ENCODE results near the gene C18orf63. TPM values are rescaled to one million over a fixed set of nuclear protein-coding genes. Genes with fewer than 3 reads are reported as not detected.

The C18orf63 gene
- polyA plus RNA-seq, 1 experiment, result not detected

DNA sequence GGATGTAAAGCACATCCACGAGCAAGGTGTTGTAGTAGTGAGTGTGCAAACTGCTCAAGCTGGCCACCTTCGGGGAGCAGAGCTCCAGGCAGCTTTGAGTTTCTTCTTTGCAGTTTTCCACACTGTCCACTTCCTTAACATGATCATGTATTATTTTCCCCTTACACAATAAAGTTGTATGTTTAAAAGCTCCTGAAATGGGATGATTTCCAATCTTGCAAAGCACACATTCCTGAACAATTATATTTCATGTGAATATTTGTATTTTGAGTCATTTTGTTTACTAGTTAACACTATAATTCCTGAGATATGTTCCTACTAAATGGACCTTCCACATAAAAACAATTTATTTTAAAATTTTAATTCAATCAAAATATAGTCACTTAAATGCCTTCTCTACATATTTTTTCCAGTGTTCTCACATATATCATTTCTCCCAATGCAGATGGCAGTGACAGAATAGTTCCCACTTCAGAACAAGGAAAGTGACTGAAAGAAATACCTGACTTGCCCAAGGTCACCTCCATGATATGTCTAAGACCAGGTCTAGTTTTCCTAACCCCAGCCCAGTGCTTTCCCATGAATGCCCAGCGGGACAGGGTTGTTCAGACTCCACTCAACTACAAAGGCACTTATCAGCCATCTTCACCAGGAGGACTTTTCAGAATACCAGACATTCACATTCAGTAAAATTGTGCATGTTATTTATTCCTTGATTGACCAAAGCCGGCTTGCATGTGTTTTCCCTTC is 29.4 kb upstream of the C18orf63 start:
- POLR2A ChIA-PET, result no interaction called here

GRCh38 chr18:74286856-74287255 is 28.8 kb upstream of the C18orf63 start:
- DNase-seq (ENCODE audit: low read depth, low spot score), result no peak
- Histone ChIP-seq H3K4me3 (ENCODE audit: low read depth, low read length) (no peak overlapping the region), H3K27ac (ENCODE audit: low read depth, low read length) (no peak overlapping the region), H3K27me3 (ENCODE audit: control insufficient read depth, insufficient read depth, low read length) (no peaks in the 10 kb centered on the region), H3K9me3 (ENCODE audit: control insufficient read depth, insufficient read depth, low read length) (peaks cover 5% of the 10 kb centered on the region; the same call in 1 of the 2 replicates)
- ChIA-PET POLR2A (no interaction called here), CTCF (no interaction called here)
- no peak for TF ChIP-seq CTCF (IDR thresholded peaks at IDR 0.05; ENCODE audit: low read depth, low read length)

More for the DNA sequence above, 29.4 kb upstream of the C18orf63 start:
- no peak for DNase-seq (ENCODE audit: low read depth, low spot score)
- TF ChIP-seq CTCF (IDR thresholded peaks at IDR 0.05; ENCODE audit: low read depth, low read length), result no peak
- Histone ChIP-seq H3K27me3 (ENCODE audit: control insufficient read depth, insufficient read depth, low read length) (no peaks in the 10 kb centered on the region), H3K4me3 (ENCODE audit: low read depth, low read length) (no peak overlapping the region), H3K9me3 (ENCODE audit: control insufficient read depth, insufficient read depth, low read length) (no peaks in the 10 kb centered on the region; the same call in 1 of the 2 replicates), H3K27ac (ENCODE audit: low read depth, low read length) (no peak overlapping the region)
- CTCF ChIA-PET, result no interaction called here

DNA sequence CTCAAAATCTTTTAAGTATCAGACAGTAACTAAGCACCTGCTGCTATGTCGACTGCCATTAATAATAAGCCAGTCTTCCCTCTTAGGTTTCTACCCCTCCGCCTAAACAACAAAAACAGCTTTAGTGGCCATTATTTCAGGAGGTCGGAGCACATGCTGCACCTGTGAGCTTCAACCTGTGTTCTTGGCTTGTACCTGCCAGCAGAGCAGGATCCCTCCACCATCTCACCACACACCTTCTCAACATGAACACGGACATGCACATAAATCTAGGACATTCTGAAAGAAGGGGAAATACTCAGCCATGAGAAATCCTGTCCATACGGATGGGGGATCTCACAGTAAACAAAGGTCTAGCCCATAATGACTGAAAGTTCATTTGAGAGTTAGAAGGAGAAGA is 27.6 kb upstream of the C18orf63 start:
- Histone ChIP-seq H3K4me3 (ENCODE audit: low read depth, low read length) (no peak overlapping the region), H3K27me3 (ENCODE audit: control insufficient read depth, insufficient read depth, low read length) (no peaks in the 10 kb centered on the region), H3K27ac (ENCODE audit: low read depth, low read length) (no peak overlapping the region), H3K9me3 (ENCODE audit: control insufficient read depth, insufficient read depth, low read length) (peaks cover 5% of the 10 kb centered on the region; the same call in 1 of the 2 replicates)
- DNase-seq (ENCODE audit: low read depth, low spot score), result no peak
- ChIA-PET POLR2A (no interaction called here), CTCF (no interaction called here)
- no peak for TF ChIP-seq CTCF (IDR thresholded peaks at IDR 0.05; ENCODE audit: low read depth, low read length)

DNA sequence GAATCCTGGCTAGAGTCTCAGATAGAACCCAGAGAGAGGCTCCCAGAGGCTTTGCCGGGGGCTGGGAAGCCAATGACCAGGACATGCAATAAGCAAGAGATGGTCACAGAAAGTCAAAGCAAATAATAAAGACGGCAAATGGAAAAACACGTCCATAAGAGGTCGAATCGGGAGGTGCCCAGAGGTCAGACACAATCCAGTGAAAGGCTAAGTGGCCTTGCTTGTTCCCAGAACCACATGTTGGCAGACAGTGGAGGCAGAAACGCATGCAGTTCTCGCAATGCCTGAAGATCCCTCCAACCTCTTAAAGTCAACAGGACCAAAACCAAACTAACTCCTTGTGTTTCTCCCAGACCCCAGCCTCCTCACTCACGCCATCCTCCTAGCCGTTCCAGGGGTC is 26.9 kb upstream of the C18orf63 start:
- peak overlapping the region; percentile 39 for H3K27ac ChIP-seq (ENCODE audit: low read depth, low read length)
- DNase-seq (ENCODE audit: low read depth, low spot score), result no peak
- TF ChIP-seq CTCF (IDR thresholded peaks at IDR 0.05; ENCODE audit: low read depth, low read length), result no peak
- CTCF ChIA-PET, result interaction anchor here (1.6 kb wide), 2 partner anchors 21 to 54 kb away, joined by 3 to 4 read pairs; no protein-coding TSS in a partner anchor
- peaks cover 5% of the 10 kb centered on the region; the same call in 1 of the 2 replicates for H3K9me3 ChIP-seq (ENCODE audit: control insufficient read depth, insufficient read depth, low read length)
- no peaks in the 10 kb centered on the region for H3K27me3 ChIP-seq (ENCODE audit: control insufficient read depth, insufficient read depth, low read length)
- H3K4me3 ChIP-seq (ENCODE audit: low read depth, low read length), result no peak overlapping the region
- POLR2A ChIA-PET, result no interaction called here

DNA sequence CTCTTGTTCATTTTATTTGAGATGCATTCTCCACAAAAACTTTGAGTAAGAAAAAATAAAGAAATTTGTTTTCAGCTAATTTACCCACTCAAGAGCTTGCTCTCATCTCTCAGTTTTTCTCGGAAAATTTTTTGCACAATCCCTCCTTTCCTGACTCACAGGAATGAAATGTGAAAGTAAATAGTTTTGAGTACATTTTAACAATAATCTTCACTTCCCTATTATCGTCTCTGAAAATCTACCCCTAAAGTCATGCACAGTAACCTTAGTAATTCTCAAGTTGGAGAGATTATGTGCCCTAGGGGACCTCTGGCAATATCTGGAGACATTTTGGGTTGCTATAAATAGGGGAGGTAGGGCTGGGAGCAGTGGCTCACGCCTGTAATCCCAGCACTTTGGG is 26.5 kb upstream of the C18orf63 start:
- ChIA-PET CTCF (interaction anchor here (1.6 kb wide), 2 partner anchors 21 to 53 kb away, joined by 3 to 4 read pairs; no protein-coding TSS in a partner anchor), POLR2A (no interaction called here)
- no peaks in the 10 kb centered on the region for H3K27me3 ChIP-seq (ENCODE audit: control insufficient read depth, insufficient read depth, low read length)
- no peak overlapping the region for H3K4me3 ChIP-seq (ENCODE audit: low read depth, low read length)
- peaks cover 5% of the 10 kb centered on the region; the same call in 1 of the 2 replicates for H3K9me3 ChIP-seq (ENCODE audit: control insufficient read depth, insufficient read depth, low read length)
- DNase-seq (ENCODE audit: low read depth, low spot score), result no peak
- TF ChIP-seq CTCF (IDR thresholded peaks at IDR 0.05; ENCODE audit: low read depth, low read length), result no peak
- H3K27ac ChIP-seq (ENCODE audit: low read depth, low read length), result peak overlapping the region; percentile 39

All from AG04450 (cell line).